Measurements from ENCODE around the gene ANKS3.

Gene ANKS3

DNA sequence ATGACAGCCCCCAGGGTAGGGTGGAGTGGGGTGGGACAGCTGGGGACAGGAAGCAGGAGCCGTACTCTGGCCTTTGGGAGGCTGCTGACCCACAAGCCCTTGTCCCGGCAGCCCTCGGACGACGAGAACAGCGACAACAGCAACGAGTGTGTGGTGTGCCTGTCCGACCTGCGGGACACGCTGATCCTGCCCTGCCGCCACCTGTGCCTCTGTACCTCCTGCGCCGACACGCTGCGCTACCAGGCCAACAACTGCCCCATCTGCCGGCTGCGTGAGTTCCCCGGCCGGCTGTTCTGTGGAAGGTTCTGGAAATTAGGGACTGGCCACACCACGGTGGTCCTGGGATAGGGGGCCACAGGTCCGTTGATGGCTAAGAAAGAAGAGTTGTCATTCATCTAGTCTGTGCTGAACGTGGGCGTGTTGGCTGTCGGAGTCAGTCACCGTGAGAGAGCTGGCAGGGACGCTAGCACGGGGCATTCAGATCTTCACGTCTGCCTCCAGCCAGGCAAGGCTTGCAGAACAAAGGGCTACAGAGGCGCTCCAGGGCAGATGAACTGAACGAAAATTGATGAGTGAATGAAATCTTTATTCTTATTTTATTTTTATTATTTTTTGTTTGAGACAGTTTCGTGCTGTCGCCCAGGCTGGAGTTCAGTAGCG, 60.6 kb downstream of the ANKS3 start:
- no peak for DNase-seq (ENCODE audit: low read depth in 2 of 2)

DNA sequence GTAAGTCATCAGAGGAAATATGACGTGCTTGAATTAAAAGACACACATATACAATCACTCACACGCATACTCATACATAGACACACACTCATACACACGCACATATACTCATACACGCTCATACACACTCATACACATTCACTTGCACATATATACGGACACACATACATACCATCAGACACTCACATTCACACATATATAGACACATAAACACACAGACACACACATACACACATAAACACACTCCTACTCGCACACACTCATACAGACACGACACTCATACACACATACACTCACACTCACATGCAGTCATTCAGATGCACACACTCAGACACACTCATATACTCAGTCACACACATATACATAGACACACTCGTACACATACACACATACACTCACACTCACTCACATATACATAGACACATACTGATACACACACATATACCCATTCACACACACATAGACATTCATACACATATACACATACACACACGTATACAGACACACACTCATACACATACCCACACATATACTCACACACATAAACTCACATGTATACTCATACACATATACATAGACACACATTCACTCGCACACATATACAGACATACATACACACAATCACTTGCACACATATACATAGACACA, 65.6 kb downstream of the ANKS3 start:
- no peak for DNase-seq (ENCODE audit: low read depth in 2 of 2)

DNA sequence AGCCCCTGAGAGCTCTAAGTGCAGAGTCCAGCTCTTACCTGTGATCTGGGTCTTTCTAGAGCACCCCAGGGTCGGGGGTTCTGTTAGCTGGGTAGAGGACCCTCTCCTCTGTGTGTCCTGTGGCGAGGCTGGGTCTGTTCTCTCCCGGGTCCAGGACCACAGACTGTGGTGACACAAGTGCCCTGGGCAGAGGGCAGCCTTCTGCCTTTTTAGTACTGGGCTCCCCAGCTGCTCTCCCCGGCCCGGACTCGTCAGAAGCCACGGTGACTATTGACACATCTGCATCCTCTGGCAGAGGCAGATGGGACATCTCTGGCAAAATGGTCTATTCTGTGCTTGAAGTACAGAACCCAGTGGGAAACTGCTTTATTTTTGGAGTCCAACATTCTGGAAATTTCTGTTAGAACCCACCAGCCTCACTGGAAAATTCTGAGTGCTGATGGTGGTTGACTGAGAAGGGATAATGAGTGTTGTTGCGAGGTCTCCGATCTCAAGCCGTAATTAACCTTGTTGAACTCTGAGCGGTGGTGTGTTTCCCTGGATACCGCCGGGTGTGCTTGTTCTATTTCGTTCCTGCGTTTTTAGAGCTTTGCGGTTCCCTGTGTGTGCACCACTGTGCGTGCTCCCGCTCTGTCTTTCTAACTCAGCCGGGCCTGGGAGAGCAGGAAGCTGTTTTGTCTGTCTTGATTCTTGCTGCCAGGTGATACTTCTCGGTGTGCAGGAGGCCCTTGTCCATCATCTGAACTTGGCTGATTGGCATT, 66.7 kb downstream of the ANKS3 start:
- no peak for DNase-seq (ENCODE audit: low read depth in 2 of 2)

DNA sequence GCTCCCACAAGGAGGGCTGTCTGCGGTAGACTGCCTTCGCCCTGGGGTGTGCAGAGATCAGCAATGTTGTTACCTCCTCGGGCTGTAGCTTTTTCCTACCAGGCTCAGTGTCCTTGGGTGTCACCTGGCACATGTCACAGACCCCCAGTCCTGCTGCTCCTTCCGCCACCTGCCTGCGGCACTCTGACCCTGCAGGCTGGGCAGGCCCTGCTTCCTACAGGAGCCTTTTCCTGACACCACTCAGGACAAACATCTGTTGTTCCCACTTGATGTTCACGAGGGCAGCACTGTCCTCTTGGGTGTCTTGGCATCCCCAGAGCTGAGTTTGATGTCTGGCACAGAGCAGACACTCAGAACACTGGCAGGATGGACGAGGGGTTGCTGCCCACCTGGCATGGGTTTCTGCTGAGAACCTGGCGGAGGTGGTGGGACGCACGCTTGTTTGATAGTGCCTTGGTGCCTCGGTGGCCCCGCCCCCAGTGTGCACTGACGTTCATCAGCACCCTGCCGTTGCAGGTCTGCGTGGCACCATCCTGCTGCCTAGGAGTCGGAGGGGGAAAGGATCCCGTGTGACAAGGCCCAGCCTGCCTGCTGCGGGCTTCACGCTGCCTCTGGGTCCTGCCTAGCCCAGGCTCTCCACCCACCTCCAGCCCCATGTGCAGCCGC, 67.4 kb downstream of the ANKS3 start:
- DNase-seq (ENCODE audit: low read depth in 2 of 2) = no peak

DNA sequence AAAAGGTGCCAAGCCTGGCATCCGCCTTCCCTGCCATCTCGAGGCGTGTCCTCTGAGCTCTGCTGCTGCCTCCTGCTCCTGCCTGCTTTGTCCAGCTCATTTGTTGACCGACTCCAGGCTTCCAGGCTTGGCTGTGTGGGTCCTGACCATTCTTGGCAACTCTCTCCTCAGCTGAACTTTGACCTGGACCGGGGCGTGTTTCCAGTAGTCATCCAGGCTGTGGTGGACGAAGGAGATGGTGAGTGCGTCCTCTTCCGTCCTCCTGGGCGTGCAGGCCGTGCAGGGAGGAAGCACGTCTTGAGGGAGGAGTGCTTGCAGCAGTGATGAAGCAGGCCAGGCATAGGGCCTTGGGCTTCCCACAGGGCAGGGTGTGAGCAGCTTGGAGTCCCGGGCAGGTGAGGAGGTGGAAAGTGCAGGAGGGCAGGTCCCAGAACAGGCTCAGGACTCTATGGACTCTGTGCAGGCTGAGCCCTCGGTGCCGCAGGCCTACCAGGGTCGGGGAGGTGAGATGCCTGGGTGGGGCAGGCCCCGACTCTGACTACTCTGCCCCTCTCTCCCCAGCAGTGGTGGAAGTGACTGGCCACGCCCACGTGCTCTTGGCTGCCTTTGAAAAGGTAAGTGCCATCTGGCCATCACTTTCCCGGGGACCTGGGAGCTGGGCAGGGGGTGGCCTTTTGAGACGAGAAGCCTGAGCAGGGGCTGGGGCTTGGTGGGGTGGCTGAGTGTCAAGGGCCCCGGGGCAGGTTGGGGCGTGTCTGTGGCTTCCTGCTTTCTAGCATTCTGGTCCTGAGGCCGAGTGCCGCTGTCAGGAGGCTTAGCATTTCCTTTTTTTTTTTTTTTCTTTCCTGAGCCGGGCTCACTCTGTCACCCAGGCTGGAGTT, 69.3 kb downstream of the ANKS3 start:
- peak; percentile 28 to 38 for DNase-seq (ENCODE audit: low read depth in 2 of 2)

DNA sequence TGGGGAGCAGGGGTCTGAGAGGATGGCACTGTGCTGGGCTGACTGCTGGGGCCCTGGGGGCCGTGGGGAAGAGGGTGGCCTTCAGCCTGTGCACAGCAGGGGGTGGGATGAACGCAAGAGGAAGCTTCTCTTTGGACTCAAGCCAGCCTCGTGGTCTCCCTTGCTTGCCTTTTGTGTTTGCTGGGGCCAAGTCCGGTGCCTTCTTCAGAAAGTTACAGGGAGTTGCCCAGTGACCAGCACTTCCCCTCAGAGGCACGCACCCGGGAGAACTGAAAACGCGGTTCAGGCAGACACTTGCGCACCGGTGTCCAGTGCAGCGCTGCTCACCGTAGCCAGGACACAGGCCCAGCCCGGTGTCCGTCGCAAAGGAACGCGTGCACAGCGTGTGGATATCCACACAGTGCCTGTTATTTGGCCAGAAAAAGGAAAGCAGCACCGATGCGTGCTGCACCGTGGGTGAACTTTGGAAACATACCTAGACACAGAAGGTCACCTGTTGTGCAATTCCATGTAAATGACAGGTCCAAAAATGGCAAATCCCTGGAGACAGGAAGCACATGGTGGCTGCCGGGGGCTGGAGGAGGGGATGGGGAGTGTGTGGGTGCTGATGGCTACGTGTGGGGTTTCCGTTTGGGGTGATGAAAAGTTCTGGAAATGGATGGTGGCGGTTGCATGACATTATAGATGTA, 70.2 kb downstream of the ANKS3 start:
- no peak for DNase-seq (ENCODE audit: low read depth in 2 of 2)

DNA sequence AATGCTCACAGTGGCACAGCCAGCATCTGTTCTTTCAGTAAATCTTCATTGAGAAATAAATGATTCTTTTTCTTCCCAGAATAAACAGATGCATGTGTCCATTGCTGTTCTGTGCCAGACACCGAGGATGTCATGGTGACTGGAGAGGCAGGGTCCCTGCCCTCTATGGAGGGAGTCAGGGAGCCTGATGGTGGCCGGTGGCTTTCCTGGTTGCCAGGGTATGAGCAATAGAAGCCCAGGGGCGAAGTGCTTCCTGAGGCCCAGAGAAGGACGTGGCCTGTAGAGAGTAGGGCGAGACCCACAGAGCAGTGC, 70.7 kb downstream of the ANKS3 start:
- no peak for DNase-seq (ENCODE audit: low read depth in 2 of 2)

DNA sequence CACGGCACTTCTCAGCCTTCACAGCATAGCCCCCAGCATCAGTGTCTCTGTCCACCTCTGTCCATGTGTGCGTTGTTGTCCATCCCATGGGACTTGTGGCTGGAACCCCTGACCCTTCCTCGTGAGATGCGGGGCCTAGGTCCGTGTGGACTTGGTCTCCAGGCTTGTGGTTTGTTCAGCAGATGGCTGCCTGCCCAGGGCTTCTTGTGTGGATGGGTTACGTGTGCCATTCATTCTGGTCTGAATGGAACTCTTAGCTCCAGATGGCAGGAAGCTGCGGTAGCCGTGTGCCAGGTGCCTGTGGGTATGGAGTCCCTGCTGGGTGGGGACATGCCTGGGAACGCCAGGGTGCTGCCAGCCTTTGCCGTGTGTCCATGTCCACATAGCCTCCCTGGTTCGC, 72.4 kb downstream of the ANKS3 start:
- DNase-seq (ENCODE audit: low read depth in 2 of 2) = no peak

DNA sequence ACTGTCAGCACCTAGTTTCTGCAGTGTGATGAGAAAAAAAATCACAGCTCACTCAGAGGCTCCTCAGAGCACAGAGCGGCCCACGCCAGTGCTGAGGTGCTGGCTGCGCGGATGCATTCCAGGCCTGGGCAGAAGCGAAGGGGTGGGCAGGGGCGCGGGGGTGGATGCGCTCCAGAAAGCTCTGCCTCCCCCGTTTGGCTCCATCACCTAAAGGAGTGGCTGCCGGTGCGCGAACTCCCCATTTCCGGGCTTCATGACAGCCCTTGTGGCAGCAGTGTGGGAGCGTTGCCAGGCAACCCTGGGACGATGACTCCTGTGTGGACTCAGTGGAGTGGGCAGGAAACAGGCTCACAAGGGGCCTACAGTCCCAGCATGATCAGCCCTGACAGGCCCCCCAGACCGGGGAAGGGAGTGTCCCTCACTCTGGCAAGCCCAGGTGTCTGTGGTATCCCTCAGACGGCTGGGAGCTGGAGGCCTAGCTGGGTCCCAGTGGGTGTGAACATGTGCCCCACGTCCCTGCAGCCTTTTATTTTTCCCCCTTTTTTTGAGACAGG, 73.5 kb downstream of the ANKS3 start:
- peak; percentile 78 to 89 for DNase-seq (ENCODE audit: low read depth in 2 of 2)

DNA sequence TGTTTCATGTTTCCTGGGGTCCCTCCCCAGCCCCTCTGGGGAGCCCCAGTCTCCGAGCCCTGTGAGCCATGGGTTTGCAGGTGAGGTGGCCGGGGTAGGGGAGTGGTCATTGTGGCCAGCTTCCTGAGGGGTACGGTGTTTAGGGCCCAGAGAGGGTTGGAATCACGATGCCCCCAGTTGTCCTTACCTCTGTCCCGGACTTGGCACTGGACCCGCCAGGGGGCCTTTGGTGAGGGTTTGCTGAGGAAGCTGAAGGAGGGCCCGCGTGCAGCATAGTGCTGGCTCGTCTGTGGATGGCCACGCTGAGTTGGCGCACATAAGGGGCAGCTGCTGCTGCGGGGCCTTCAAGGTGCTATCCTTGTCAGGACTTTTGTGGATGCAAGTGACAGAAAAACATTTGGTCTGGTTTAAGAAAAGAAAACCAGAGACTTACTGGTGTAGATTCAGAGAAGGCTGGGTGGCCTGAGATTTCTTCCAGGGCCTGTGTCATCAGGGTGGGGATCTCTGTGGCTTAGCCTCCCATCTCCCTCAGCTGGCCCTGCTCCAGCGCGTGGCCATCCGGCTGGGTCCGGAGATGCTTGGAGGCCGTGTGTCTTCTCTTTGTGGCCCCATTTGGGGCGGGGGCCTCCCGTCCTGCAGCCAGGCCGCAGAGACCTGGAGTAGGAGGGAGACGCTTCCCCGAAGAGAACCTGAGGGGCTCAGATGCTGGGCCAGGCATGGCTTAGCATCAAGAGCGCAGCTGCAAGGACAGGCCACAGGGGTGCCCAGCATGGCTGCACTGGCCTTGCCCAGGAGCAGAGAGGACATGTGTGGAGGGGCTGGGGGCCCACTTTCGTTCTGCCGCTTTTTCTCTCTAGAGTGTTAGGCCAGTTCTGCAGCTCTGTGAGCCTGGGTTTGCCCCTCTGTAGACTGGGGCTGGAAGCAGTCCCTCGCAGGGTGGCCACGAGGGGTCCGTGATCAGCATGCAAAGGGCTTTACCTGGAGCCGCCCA, 74.4 kb downstream of the ANKS3 start:
- DNase-seq (ENCODE audit: low read depth in 2 of 2) = no peak

DNA sequence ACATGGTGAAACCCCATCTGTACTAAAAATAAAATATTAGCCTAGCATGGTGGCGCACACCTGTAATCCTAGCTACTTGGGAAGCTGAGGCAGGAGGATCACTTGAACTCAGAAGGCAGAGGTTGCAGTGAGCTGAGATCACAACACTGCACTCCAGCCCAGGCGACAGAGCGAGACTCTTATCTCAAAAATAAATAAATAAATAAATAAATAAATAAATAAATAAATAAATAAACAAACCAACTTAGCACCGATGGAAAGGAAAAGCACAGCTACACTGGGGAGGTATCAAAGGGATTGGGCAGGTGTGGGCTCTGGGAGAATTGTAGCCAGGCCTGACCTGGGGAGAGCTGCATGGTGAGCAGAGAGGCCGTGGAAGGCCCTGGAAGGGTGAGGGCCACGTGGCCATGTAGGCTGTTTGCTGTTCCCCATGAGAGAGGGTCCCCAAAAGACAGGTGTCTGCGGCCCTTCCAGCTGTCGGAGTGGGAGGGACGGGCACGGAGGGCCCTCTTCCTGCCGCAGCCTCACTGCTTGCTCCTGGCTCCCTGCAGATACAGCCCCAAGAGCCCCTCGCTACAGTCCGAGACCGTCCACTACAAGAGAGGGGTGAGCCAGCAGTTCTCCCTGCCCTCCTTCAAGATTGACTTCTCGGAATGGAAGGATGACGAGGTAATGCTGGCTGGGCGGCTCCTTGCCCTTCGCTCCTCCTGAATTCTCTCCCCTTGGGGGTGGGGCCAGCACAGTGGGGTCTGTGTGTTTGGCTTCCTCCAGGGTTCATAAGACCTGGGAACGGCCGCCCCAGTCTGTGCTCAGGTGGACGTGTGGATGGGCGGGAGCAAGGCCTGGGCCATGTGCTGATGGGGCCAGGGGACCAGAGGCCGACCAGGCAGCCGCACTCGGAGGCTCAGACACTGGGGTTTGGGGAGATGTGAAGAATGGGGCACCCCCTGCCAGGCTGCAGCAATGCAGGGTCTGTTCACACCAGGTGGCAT, 77.1 kb downstream of the ANKS3 start:
- DNase-seq (ENCODE audit: low read depth in 2 of 2) = no peak

DNA sequence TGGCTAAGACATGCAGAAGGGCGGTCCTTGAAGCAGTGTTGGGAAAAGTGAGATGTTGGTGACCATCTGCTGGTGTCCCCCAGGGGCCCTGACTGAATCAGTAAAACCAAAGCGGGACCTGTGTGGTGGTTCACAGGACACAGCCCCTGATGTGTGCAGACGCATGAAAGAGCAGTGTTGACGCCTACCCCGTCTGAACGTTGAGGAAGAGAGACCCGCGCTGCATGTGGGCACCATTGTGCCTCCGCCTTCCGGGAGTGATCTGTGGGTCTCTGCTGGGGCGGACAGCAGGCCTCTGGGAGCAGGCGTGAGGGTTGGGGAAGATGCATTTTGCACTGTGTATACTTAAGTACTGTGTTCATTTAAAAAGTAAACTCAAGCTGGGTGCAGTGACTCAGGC, 77.8 kb downstream of the ANKS3 start:
- no peak for DNase-seq (ENCODE audit: low read depth in 2 of 2)

DNA sequence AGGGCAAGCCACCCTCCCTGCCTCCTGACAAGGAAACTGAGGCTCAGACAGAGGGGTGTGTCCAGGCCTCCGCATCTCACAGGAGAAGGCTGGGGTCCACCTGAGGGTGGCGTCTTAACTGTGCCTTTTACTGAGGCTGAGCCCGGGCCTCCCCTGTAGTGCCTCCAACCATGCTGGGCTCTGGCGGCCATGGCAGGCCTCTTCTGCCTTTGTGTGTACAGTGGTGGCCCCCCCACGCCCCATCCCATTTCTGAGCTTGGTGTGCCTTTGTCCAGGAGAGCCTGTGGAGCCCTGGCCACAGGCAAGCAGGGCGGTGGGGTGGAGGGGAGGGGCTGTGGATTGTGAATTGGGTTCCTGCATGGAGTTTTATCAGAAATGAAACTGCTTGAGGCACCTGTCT, 78.3 kb downstream of the ANKS3 start:
- DNase-seq (ENCODE audit: low read depth in 2 of 2) = no peak

DNA sequence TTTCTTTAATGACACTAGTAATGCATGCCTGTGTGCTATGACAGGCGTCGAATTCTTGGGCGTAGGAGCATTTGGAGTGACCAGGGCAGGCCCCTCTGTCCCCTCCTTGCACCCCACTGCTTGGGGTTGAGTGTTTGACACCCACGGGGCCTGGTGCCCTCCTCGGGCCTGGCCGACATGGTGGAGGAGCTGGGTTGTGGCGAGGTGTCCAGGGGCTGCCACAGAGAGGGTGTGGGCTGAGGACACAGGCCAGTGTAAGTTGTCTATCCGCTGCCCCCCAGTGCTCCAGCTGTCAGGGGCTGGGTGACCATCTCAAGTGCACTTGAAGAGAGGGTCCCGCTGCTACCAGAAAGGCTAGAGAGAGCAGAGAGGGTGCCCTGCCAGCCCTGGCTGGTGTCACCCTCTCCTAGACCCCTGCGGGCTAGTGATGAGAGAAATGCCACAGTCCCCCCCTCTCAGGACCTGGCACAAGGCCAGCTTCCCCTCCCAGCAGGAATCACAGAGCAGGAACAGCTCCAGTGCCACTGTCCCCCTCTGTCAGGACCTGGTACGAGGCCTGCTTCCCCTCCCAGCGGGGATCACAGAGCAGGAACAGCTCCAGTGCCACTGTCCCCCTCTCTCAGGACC, 79.0 kb downstream of the ANKS3 start:
- no peak for DNase-seq (ENCODE audit: low read depth in 2 of 2)

DNA sequence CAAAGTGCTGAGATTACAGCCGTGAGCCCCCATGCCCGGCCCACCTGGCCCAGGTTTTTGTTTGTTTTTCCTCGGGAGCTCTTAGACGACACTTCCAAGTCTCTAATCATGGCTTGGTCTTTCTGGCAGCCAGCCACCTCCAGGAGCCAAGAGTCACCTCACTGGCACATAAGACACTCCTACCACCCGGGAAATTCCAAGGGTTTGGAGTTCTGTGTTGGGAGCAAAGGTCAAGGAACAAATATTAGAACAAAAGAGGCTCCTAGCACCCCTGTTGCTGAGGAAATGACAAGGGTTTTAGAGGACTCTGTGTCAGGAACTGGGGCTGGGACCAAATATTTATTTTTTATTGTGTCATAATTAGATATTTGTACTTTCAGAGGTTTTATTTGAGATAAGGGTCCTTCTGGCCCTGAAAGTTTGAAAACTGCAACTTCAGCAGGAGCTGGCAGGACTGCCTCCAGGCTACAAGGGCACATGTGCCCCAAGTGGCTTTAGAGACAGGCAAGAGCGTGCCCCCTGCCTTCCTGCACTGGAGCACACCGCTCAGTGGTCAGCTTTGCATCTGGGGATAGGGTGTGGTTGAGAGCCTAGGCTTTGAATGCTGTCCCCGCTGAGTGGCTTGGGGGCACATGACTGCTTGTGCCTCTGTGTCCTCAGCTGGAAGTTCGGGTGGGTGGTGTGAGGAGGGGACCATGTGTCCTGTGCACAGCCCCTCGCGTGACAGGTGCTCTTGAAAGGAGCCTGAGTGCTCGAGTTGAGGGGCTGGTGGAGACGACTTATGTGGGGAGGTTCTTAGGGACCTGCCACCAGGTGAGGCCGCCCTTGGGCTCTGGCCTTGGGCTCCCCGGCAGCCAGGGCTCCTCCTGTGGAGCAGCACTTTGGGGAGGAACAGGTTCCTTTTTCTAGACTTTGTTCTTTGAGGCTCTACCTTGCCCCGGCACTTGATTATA, 79.8 kb downstream of the ANKS3 start:
- DNase-seq (ENCODE audit: low read depth in 2 of 2) = no peak

DNA sequence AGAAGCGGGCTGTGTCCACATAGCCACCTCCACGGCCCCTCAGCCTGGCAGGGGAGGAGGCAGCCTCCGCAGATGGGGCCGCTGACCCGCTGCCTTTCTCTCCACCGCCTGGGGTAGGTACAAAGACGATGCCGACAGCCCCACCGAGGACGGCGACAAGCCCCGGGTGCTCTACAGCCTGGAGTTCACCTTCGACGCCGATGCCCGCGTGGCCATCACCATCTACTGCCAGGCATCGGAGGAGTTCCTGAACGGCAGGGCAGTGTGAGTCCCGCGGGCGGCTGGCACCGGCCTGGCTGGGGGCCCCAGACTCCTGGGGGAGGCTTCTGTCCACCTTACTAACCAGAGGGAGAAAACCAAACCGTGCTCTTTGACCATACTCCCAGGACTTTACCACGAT, 81.5 kb downstream of the ANKS3 start:
- no peak for DNase-seq (ENCODE audit: low read depth in 2 of 2)

DNA sequence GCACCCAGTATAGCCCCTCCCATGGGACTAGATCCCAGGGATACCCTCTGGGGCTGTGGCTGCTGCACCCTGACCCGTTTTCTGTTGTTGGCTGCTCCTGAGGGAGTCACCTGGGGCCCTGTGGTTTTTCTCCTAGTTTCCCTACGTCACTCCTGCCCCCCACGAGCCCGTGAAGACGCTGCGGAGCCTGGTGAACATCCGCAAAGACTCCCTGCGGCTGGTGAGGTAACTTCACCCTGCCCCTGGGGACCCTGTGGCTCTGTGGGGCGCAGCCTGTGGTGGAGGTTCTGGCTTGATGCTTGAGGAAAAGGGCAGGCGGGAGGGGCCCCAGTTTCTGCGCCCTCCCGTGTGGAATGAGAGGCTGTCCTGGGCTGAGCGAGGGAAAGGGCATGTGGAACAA, 82.2 kb downstream of the ANKS3 start:
- no peak for DNase-seq (ENCODE audit: low read depth in 2 of 2)
